OCI-M1 (cell line): ENCODE results near the gene ASIC2.

Source experiments
- DNase-seq: peaks from one replicate; lab custom pipeline; 2025; lab: John Stamatoyannopoulos, UW

ASIC2 gene

DNA sequence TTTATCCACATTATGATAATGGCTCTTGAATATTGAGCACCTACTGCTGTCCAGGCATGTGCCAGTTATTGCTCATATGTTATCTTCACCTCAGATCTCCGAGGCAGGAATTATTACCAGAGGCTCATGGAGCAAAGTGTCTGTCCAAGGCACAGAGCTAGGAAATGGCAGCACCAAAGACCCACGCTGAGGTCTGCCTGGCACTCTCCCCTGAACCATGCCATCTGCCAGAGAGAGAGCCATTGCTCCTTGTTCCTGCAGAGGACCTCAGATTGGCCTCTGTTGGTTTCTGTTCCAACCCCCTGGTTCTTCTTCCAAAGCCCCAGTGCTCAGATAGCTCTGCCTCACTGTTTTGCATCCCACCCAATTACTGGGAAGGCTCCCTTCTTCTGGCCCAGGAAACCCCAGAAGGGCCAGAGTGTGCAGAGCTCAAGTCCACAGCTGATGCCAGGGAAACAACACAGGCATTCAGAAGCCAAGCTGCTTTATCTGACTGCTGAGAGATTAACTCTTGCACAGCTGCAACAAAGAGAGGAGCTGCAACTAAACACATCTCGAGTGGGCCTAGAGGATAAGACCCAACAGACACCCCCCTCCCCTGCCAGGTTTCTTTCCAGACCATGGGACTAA is 5.9 kb downstream of the ASIC2 start:
- no peak for DNase-seq

DNA sequence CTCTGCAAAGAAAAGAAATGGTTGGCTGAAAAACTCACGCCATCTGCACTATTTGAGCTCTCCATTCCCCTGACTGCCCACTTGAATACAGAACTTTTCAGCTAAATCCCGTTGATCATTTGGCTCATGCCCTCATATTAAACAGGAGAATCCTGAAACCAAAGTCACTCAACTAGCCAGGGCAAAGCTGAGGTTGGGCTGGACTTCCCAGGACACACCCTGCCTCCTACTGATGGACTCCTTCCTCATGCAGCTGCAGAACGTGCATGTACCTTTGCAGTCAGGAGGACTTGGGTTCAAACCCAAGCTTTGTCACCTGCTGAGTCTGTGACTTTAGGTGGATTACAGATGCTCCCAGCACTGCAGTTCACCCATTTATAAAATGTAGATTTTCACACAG is 7.7 kb downstream of the ASIC2 start:
- DNase-seq: no peak

DNA sequence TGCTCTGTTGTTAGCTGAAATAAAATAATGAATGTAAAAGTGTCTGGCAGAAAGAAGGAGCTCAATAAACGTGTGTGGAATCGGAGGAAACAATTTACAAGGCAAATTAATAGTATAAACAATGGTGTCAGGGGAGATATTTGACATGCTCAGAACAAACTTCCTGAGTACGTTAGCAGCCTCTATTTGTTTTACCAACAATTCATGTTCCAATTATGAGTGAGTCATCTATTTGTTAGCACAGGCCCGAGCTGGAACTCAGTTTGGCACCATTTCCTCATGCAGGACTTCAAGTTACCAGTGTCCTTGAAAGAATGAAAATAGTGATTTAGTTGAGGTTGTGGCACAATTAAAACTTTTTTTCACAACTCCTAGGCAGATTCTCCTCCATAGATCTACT is 9.1 kb downstream of the ASIC2 start:
- no peak for DNase-seq

DNA sequence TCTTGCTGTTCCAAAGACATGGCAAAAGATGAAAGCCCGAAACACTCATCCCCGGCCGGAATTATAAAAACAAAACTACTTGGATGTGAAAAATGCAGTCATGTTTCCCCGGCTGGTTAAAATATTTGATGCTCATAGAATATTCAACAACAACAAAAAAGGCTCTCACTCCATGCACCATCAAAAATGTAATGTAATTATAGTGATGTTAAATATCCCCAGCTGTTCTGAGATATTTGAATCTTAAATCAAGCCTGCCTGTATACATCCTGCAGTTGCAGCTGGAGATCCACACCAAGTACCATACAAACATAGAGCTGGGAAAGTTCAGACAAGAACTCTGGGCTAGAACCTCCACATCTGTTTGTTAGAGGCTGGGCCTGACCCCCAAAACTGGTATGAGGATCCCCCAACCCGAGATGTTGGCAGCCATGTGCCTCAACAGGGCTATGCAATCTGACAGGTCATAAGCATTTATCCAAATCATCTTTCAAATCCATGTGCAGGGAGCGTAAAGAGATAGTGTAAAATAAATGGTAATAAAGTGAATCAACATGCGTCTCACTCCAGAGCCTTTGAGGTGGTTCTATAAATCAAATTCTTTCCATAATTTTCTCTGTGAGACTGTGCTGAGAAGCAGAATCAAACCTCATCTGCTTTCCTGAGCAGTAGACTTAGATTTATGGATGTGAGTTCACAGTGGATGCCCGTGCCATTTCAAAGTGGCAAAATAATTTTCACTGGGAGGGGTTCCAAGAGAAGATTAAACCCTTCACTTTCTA is 12.7 kb downstream of the ASIC2 start:
- no peak for DNase-seq

DNA sequence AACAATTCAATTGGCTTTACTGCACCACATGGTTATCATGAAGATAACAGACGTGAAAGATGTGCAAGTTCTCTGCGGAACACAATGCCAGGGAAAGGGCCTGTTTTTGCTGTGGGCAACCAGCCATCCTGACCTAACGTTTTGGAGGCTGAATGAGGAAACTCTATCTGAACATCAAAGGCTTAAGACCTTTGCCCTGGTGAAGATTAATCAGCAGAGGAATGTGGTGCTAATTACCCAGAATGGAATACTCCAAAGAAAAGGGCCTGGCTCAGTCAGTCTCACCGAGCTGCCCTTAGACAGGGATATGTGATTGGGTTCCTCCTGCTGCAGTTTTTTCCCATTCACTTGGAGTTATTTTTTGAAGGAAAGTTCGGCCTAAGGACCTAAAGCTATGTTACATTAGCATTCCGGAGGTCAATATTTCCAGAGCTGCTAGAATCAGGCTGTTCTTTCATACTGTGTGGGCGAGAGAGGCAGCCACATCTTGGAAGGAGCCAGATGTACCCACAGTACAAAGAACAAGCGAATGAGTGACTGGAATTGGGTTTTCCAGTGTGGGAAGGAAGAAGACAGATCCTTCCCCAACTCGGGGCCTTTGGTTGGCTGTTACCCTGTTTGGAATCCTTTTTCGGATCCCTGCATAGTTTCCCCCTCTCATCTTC is 15.5 kb downstream of the ASIC2 start:
- DNase-seq: no peak

DNA sequence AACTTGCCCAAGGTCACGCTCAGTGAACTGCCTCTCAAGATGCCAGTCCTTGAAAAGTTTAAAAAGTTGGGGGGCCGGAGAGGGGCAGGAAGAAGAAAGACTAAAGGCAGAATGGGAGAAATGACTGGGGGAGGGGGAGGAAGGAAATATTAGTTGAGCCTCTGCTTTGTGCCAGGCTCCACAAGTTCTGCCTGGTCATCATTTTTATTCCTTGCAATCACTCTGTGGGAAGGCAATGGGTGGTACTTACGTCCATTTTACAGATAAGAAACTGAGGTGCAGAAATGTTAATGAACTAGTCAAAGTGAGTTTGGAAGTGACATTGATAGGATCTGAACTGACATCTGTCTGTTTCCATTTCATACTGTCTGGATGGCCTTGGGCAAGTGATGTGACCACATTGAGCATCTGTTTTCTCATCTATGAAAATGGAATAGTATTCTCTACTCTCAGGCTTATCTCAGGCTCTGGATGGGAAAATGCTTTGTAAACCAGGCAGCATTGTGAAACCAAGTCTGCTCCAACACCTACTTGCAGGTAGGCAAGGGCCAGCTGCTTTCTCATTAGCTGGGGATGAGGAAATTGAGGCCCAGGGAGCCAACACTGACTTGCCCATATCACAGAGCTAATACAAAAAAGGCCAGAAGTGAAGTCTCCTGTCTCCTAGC is 19.2 kb downstream of the ASIC2 start:
- DNase-seq: no peak

DNA sequence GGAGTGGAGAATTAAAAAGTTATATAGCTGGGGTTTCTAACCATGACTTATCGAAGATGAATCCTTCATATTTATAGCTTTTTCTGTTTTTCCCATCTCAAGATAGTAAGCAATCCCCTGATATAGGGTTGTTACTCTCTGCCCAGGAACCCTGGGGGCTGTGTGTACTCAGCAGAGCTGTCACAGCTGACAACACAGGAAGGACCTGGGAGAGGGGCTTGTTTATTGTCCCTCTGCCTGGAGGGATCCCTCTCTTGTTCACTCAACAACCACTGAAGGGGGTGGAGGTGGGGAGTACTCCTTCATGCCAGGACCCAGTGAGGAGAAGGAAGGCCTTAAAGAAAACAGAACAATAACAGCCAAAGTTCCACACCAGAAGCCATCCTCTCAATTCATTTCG is 19.8 kb downstream of the ASIC2 start:
- no peak for DNase-seq

DNA sequence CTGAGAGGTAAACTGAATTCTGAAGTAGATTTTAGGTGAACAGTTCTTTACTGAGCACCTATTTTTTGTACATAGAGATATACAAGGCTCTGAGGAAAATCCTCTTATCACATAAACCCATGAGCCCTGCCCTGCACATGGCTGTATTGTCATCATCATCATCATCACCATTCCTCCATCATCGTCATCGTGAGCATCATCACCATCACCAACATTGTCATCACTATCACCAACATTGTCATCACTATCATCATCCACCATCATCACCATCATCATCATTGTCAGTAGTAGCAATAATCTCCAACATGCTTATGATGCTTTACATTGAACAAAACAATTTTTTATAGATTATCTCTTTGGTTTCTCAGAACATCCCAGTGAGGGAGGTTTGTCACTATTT is 20.7 kb downstream of the ASIC2 start:
- DNase-seq: no peak

DNA sequence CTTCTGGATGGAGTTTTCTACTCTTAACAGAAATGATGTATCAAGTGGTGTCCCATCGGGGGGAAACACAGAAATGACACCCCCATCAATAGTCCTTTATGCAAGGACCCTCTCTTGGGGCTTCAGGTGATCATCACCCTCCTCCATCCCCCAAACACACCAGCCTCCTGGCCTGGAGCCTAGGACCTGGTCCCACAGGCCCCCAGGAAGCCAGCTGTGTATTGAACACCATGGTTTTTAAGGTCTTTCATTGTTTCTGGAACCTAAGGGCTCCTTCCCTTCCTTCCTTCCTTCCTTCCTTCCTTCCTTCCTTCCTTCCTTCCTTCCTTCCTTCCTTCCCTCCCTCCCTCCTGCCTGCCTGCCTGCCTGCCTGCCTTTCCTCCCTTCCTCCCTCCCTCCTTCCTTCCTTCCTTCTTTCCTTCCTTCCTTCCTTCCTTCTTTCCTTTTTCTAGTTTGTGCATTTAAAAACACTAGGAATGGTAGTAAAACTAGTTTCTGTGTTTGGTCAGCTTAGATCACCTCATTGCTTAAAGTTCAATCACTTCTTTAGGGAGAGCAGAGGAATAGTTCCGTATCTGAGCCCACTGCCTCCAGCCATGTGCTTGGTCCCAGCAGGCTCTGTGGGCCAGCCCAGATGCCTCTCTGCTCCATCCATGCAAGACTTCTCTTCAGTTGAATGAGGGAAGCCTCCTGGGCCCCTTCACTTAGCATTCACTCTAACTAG is 23.6 kb downstream of the ASIC2 start:
- no peak for DNase-seq

DNA sequence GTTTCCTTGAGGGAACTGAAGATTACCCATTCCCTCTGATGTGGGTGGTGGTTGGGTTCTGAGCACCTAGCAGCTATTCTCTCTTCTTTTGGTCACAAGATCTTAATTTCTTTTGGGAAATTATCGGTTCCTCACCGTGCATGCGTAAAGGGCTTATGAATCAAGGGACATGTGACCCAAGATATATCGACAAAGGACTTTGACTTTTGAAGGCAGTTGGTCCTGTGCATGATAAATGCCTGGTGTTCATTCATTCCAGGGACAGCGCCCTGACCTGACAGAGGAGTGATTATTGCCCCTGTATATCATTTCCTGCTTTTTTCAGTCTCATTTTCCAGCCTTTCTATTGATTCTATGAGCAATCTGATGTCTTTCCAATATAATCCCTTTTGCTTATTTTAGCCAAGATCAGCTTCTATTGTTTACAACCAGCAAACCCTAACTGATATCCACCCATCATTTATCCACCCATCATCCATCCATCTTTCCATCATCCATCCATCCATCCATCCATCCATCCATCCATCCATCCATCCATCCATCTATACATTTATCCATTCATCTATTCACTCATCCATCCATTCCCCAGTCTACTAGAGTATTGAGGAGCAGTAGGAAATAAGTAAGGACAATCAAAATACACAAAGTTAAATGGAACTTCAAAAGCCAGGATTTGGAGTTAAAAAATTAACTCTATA is 25.1 kb downstream of the ASIC2 start:
- DNase-seq: no peak

DNA sequence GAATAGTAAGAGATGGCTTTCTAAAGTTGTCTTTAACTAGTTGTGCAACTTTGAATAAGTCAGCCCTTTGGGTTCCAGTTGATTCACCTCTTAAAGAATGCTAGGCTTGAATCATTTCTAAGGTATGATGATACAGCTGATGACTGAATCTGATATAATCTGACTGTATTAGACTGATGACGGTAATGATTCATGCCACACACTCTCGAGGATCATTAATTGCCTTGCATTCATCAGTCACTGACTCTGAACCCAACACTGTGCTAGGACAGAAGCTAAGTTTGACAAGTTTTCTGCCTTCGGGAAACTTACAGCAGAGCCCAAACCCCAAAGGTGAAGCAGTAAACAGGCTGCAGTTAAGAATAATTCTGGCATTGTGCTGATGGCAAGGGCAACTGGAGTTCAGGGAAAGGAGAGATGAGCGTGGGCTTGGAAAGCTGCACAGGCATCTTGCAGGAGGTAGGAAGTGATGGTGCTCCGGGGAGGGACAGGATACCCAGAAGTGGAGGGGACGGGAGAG is 25.8 kb downstream of the ASIC2 start:
- no peak for DNase-seq

DNA sequence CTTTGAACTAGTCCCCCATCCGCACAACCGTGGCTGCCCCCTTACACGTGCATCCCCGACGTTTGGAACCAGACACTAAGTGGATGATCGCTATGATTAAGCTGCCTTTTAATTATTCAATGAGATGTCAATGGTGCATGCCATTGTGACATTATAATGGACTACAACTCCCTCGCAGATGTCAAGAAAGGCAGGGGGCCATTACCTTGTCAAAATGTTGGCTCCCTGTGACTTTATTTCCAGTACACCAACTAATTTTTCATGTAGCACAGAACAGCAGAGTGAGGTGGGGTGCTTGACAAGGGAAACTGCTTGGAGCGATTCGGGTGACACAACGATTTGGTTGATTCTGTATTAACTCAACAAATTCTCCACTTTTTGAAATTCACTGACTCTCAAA is 26.5 kb downstream of the ASIC2 start:
- DNase-seq: no peak

DNA sequence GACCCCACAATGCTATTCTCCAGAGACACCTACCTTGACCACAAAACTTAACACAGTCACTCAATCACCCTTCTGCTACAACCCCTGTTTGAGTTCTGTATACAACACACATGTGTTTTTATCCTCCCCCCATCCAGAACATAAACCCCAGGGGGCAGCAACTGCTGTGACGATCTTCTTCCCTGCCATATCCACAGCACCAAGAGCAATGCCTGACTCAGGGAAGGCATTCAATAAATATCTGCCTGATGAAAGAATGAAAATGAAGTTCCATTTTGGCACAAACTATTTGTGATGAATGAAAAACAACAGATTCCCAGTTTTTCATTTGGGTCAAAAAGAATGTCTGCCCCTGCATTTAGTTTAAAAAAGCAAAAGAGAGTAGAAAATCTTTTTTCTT is 27.0 kb downstream of the ASIC2 start:
- no peak for DNase-seq

DNA sequence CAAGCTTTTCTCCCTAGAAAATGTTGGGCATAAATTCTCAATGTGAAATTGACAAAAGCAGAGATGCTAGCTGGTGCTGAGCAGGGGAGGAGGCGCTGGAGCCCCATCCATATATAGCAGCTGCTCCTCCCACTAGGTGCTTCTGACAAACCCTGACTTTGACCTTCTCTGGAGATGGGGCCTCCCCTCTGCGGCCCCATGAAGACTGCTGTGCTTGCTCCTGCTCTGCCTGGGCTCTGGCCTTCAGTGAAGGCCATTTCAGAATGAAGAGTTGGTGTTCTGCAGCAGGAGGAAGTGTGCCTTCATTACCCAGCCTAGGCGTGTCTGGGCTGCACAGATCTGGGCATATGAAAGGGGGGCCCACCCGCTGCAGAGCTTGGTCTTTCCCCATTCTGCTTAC is 29.7 kb downstream of the ASIC2 start:
- no peak for DNase-seq

DNA sequence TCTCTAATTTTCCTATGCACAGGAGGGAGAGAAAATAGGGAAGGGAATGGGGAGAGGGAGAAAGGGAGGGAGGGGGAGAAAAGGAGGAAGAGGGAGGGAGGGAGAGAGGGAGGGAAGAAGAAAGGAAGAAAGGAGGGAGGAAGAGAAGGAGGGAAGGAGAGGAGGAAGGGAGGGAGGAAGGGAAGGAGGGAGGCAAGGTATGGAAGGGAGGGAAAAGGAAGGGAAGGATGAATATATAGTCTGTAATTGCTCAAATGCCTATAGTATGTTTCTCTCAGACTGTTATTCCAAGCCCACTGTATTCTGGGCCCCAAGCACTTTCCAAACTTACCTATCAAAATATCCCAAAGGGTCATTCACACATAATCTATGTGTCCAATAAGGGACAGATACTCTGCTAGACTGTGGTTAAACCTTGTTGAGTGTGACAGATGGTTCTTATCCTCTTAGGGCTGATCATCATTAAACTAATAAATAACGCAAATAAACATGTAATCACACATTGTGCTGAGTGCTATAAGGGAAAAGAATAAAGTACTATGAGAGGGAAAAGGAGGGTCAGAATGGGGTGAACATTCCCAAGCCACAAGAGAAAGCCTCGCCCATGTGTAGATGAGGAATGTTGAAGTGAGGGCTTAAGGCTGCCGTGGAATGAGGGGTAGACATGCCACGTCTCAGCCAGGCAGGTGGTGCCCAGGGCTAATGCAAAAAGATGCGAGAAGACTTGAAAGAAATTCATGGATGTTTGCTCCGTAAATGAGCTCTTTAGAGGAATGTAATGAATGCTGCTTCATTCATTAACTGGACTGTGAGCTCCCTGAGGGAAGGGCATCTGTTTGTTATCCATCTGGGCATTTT is 30.6 kb downstream of the ASIC2 start:
- no peak for DNase-seq

DNA sequence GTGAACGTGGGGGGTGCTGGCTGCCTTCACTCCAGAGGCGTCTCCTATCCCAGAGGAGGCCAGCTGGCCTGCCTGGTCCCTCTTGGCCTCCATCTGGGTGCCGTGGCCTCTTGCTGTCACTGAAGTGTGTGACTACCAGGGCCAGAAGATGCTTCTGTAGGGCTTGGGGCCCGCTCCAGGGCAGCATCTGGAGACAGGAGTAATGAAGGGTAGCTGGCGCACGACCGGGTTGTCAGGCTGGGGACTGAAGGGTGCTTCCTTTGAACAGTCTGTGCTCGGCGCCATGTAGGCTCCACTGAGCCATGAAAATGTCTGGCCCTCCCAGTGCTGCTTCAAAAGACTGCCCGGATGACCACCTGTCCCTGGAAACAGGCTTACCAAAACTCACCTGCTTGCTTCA is 31.3 kb downstream of the ASIC2 start:
- DNase-seq: no peak

DNA sequence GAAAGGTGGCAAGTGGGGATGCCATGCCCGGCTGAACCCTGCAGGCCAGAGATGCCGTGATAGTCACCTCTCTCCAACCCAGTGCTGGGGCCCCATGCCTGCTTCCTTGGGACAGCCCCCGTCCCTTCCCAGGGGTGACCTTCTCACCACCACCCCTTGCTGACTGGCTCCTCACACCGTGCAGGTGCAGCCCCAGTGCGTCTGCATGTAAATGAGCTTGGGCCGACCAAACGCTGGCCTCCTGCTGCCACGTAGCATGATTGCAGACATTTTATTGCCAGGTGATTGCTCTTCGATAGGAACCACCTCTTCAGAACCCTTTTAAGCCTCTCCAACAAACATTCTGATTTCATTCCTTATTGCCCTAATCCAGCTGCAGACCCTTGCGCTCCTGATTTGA is 32.5 kb downstream of the ASIC2 start:
- DNase-seq: no peak

DNA sequence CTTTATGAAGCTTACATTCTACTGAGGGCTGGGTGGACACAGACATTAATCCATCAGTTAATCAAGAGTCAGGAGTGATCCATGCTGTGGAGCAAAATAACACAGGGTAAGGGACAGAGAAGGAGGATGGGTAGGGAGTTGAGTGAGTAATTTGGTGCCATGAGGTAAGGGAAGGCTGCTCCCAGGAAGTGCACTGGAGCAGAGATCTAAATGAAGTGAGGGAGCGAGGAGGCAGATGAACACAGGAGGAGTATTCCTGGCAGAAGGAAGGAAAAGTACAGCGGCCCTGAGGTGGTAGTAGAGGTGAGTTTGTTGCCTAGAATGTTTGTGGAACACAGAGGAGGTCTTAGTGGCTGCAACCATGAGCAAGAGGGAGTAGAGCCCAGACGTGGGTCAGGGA is 34.8 kb downstream of the ASIC2 start:
- DNase-seq: no peak

DNA sequence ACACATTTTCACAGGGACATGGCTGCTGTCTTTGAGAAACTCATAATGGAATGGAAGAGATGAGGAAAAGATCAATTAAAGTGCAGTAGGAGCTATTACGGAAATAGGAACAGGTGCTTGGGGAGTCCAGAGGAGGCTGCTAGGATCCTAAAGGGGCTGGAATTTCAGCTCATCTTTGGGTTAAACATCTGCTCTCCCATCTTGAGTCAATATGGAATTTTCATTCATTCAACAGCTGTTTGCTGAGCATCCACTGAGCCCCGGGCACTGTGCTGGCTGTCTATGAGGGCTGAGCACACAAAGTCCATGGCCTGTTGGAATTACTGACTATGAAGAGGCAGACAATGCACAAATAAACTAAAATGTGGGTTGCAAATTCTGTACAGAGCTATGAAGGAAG is 47.9 kb downstream of the ASIC2 start:
- DNase-seq: no peak

DNA sequence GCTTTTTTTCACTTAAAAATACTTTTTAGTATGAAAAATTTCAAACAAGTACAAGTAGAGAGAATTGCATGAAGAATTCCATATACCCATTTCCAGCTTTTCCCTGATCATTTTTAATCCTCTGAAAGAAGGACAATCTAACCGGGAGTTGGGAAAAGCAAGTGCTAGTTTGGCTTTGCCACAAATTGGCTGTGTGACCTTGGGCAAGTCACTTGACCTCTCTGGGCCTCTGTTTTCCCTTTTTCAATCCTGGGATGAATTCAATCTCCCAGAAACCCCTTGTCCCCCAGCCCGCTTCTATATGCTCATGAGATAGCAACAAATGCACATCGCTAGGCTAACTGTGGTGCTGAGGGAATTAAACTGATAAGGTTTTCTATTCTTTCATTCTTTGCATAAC is 49.4 kb downstream of the ASIC2 start:
- DNase-seq: no peak
